Retina (tissue), 1 donor: ENCODE results near the gene CACNG5.

Experiments
- DNase-seq: peaks from one replicate; pipeline ENCODE4 v3.0.0-alpha.2; 2016

CACNG5 gene, protein sequence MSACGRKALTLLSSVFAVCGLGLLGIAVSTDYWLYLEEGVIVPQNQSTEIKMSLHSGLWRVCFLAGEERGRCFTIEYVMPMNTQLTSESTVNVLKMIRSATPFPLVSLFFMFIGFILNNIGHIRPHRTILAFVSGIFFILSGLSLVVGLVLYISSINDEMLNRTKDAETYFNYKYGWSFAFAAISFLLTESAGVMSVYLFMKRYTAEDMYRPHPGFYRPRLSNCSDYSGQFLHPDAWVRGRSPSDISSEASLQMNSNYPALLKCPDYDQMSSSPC

DNA sequence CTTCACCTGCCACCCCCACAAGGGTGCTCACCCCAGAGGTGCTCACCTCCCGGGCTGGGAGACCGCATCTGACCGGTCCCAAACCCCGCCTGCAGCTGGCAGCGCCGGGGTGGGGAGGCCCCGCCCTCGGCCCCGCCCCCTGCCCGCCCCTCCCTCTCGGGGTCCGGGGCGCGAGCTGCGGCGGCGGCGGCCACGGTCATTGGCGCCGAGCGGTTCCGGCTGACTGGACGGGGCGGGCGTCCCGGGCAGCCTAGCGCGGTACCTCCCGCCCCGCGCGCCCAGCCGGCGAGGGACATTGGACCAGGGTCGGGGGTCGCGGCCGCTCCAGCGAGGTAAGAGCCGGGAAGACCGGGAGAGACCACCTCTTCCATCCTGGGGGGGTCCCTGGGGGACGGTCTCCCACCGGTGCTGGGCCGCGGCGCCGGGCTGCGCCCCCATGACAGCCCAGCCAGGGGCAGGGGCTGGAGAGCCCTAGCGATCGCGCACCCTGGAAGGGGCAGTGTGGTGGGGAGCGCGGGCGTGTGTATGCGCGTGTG, at the start of gene CACNG5:
Gene CACNG5, plus strand, starts transcription at position 199 of the 536 bp plus-strand sequence. CDS start 42,216 bp downstream, outside the sequence.
- DNase-seq: peak; percentile 63

DNA sequence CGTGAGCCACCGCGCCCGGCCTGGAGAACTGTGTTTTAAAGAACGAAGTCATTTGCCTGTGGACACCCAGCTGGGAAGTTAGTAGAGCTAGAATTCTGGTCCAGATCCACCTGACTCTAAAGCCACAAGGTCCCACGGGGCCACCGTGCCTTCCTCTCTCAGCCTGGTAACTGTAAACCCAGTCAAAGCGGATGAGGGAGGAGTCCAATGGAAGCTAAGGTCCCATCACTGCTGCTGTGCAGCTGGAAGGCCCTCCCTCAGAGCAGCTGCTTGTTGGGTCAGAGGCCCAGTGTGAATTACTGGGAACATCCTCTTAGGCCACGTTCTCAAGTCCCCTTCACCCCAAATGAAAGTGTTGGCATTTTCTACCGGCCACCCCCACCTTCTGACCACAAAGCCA, 48.8 kb upstream of the CACNG5 start:
- no peak for DNase-seq

DNA sequence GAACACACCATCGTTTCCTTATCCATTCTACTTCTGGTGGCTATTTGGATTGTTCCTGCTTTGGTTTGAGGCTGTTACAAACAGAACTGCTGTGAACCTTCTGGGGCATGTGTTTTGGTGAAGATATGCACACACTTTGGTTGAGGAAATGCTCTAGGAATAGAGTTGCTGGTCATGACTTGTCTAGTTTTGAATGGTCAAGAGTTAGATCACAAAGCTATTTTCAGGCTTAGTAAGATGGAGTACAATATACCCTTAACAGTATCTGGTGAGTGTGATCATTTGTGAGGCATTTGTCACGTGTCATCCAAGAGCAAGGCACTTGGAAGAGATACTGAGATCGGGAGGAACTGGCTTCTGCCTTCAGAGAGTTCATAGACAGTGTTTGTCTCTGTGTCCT, 47.0 kb upstream of the CACNG5 start:
- DNase-seq: no peak

DNA sequence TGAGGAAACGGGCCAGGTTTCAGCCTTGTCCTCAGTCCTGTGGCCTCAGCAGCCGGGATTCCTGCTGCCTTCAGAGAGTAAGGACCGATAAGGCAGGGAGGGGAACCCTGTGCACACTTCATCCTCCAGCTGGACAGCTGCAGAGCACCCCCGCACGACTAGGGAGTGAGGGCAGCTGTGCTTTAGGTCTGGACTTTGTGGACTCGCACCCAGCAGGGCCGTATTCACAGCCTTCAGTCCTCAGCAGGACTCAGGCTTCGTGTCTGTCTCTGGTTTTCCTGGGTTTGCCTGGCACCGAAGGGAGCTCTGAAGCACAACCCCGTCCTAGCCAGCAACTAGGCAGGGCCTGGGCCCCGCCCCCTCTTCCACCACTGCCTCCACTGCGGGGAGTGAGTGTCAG, 45.8 kb upstream of the CACNG5 start:
- no peak for DNase-seq

DNA sequence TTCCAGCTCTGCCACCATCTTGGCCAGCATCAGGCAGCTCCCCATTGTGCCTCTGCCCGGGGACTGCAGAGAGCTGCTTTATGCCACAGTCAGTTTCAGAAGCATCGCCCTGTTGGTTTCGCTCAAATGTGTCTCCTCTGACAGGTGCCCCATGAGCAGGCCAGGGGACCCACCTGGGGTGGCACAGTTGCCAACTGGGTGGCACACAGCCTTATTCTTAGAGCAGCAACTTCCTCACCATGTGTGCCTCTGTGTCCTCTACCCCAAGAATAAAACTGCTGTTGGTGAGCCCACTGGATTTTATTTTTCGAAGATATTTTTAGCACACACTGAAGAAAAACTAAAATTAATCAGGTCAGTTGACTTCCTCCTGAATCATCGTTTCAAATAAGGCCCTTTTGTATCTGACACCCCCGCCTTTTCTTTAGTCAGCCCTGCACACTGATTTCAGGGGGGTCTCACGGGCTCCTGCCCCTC, 44.9 kb upstream of the CACNG5 start:
- no peak for DNase-seq

DNA sequence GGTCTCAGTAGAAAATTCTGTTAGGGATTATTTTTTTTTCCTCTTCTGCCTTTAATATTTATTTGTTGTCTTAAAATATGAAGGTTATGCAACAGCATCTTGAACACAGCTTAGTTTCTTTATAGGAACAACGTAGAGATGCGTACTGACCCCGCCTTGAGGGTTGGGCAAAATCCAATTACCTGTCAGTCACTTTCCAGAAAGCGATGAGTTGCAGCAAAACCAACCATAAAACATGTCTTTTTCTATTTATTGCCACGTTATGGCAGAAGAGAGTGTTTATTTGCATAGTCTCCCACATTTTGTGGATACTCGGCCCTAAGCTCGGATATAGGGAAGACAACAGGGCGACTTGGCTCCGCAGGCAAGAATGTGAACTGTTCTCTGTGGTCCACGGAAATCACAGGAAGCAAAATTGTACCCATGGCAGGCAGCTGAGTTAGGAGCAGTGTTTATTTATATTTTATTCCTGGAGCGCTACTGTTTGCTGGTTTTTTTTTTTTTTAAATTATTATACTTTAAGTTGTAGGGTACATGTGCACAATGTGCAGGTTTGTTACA, 44.3 kb upstream of the CACNG5 start:
- DNase-seq: no peak

DNA sequence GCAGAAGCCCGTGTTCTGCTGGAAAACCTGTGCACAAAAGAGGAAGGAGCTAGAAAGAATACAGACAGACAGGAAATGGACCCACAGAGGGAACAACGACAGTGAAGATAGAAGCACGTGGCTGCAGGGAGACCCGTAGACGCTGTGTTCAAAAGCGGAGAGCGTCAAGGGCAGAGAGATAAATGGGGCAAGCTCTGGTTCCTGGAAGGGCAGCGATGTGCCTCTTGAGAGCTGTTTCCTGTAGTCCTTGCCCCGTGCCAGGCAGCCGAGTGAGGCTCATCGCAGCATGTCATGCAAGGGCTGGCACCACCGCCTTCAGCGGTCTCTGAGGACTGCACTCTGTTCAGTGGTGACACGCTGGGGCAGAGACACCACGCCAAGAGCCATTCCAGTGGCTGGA, 43.6 kb upstream of the CACNG5 start:
- peak; percentile 49 for DNase-seq

DNA sequence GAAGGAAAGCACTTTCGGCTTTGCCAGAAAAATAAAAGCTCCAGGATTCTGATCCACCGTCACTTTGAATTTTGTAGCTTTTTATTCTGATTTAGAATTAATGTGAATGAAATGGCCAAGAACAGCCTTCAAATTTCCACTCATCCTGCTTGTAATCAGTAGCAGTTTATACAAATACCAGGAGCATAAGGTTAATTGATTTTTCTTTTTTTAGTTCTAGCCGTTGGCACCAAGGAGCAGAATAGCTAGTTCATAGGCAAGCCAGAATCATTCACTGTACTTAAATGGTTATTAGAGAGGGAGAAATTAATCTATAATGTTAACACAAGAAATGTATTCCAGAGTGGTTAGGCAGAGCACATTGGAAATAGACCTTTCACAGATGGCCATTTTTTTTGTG, 41.1 kb upstream of the CACNG5 start:
- DNase-seq: no peak

DNA sequence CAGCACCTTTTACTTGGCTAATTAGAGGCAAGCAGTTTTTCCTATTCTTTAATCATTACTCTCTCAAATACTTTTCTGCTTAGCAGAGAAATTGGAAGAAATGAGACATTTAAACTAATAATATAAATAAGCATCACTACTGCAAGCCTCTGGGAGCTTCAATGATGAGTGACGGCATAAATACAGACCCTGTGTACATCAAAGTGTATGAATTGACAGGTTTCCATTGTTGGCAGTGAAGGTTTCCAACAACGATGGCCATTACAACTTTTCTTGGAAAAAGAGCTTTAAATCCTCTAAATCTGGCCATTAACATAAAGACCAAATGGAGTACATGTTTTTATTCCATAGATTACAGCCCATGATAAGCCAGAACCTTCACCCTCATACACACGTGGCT, 39.4 kb upstream of the CACNG5 start:
- DNase-seq: no peak

DNA sequence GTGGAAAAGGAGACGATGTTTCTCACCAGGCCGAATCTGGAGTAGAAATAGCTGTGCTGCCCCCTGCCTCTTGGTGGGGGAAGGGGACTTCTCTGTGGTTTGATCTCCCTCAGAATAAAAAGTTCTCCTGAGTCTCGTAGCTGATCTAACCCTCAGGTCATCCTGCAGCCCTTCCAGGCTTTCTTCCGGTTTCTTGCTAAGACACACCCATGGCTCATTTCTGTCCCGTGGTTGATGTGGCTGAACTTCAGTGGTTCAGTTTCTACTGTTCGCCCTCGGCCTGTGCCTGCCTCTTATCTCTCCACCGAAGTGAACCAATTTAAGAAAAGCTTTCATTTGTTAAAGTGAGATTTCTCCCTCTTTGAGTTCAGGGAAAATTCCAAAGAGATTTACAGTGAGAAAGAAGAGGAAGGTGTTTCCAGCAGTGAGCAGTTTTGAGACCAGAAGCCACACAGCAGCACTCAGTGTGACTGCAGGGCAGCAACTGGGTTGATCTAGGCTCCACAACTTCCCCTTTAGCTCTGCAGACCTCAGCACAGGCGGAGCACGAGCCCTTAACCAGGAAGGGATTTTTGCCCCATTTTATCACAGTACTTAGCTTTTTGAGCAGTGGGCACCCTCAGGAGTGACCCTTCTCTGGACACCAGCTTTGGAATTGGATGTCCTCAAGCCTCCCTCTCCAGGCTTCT, 34.9 kb upstream of the CACNG5 start:
- no peak for DNase-seq

DNA sequence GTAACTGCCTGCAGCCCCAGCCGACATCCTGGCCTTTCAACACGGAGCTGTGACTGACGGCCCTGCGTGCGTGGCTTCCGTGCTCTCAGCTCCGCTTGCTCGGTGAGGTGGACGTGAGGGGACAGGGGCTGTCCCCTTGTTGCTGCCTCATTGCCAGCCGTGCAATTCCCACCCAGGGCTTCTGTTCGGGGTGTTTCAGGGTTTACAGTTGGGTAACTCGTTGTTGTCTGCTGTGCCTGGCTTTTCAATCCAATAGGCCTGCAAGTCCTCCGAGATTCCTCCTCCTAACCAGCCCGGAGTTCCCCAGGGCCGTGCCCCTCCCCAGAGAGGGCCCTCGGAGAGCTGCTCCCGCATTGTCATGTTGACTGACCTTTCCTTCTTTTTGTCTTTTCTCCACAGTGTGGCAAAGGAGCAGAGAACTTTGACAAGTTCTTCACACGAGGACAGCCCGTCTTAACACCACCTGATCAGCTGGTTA, 31.4 kb upstream of the CACNG5 start:
- DNase-seq: peak; percentile 51

DNA sequence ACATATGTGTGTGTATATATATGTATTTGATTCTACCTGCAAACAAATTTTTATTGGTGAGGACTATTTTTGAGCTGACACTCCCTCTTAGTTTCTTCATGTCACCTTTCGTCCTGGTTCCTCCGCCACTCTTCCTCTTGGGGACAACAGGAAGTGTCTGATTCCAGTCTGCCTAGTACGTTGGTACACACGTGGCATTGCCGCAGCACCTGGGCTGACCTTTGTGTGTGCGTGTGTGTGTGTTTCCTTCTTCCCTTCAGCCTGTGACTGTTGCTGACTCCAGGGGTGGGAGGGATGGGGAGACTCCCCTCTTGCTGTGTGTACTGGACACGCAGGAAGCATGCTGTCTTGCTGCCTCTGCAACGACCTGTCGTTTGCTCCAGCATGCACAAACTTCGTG, 29.4 kb upstream of the CACNG5 start:
- DNase-seq: no peak

DNA sequence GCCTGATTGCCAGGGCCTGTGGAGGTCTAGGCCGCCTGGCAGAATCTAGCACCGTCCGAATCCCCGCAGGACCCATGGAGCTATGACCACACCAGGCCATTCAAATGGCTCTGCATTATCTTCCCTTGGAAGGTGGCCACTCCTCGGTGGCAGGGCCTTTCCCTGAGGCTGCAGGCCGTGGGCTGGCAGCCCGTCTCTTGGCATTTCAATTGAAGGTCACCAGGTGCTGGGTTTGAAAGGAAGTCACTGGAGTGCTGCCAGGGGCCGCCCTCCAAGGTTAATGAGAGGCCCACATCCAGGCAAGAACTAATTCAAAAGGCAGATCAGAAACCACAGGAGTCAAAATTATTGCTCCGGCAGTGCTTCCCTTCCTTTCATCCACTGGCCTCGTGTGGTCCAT, 27.7 kb upstream of the CACNG5 start:
- DNase-seq: no peak

DNA sequence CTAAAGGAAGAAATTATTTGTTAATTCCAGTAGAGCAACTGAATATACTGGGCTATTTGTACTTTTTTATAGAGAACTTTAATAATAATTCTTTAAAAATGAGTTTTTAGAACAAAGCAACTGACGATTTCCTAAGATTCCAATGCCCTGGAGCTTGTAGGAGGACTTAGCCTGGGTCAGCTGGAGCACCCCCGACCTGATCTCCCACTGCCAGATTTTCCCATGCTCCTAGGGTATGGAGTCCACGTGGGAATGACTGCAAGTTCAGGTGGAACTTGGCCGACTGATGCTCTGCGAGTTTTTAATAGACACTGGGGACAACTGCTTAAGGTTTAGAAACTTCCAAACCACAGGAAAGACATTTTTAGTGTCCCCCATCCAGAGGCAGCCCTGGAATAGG, 25.5 kb upstream of the CACNG5 start:
- no peak for DNase-seq

DNA sequence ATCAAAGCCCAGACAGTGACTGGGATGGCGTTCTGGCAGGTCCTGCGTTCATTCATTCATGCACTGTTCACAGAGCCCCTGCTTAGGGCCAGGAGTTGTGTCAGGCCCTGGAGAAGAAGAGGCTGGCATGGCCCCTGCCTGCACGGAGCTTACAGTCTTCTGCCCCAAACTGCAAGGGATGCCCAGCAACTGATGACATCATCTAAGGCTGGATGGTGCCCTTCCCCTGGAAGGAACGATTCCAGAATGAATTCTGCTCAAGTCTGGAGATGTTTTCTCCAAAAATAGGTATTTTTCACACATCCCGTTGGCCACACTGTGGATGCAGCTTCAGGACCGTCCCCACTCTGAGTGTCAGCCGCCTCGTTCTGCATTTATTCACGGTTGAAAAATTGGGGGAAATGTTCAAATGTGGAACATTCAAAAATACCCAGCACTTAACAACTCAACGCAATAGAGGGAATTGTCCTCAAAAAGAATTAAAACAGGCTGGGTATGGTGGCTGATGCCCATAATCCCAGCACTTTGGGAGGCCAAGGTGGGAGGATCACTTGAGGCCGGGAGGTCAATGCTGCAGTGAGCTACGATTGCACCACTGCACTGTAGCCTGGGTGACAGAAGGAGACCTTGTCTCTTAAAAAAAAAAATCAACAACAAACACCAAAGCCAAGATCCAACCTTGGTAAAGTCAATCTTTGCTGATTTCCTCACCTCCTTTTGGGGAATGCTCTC, 23.8 kb upstream of the CACNG5 start:
- no peak for DNase-seq

DNA sequence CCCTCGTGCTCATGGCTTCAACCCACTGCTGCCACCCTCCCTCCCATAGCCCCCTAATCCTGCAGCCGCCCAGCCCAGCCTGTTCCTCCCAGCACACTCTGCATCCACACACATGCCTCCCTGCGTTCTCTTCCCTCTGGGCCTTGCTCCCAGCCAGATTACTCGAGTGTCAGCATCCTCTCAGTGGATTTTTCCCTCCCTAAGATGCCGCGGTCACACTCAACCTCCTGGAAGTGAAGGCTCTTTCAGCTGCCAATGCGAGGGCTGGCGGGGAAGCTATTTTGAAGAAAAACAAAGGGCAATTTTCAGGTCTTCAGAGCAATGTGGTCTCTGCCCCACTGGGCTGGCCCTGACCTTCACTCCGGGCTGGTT, 23.2 kb upstream of the CACNG5 start:
- DNase-seq: no peak

DNA sequence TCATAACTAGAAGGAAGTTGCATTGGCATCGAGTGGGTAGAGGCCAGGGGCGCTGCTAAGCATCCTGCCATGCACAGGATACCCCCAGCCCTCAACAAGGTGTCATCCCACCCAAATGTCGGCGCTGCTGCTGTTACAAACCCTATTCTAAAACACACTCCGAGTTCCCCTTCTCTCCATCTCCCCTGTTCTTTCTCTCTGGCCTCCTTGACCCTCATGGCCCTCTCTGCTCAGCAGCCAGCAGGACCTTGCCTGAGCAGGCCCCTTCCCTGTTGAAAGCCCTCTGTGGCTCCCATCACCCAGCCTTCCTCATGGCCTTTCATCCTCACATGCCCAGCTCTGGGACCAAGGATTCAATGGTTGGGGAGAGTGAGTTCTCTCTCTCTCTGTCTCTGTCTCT, 22.3 kb upstream of the CACNG5 start:
- no peak for DNase-seq

DNA sequence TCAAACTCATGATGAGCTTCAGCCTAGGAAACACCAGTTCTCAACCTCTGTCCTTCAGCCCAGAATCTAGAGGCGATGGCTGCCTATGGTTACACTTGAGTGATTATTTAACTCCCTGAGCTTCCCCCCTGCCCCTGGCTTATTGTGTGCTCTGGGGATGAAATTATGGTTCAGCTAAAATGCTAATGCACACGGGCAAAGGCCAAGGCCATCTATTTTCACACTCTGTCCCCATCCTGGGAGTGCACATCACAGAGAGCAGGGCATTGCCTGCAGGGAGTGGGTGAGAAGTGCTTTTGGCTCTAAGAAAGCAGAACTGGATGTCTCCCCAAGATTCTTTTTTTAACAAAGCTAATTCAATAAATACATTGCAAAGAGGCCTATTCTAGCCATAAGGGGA, 21.6 kb upstream of the CACNG5 start:
- peak; percentile 32 for DNase-seq

DNA sequence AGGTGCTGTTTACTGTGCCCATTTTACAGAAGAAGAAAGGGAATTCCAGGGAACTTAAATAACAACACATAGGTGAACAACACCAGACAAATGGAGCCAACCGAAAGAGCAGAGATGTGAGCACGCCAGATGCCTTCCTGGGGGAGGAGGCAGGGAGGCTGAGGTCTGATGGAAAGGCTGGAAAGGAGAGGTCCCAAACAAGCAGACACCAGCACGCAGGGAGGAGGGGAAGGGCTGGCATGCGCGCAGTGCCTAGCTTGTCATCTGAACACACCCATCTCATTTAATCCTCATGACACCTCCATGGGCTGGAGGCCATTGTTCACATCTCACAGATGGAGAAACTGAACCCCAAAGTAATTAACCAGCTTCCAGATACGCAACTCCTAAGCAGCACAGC, 20.9 kb upstream of the CACNG5 start:
- DNase-seq: no peak

DNA sequence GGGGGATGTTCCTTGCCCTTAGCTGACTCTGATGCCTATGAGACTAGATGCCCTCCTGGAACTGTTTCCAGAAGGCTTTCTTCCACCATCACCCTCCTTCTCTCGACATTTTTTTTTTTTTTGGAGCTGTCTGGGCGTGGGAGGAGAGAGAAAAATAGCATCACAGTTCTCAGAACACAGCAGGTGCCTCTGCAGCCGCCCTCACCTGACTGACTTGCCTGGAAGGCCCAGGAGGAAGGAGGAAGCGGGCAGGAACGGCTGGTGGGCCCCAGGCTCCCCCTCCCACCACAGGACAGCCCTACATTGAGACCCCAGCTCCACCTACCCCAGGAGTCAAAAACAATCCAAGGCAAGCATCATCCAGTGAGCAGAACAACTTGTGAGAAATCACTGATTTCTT, 20.3 kb upstream of the CACNG5 start:
- no peak for DNase-seq

DNA sequence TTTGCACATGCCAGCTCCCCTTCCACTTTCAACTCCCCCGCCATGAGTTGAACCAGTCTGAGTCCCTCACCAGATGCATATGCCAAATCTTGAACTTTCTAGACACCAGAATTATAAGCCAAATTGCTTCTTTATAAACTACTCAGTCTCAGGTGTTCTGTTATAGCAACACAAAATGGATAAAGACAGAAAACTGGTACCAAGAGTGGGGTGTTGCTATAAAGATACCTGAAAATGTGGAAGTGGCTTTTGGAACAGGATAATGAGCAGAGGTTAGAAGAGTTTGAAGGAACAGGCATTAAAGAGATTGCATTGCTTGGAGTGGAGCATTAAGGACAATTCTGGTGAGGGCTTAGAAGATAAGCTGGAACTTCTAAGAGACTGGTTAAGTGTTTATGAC, 17.2 kb upstream of the CACNG5 start:
- DNase-seq: no peak

DNA sequence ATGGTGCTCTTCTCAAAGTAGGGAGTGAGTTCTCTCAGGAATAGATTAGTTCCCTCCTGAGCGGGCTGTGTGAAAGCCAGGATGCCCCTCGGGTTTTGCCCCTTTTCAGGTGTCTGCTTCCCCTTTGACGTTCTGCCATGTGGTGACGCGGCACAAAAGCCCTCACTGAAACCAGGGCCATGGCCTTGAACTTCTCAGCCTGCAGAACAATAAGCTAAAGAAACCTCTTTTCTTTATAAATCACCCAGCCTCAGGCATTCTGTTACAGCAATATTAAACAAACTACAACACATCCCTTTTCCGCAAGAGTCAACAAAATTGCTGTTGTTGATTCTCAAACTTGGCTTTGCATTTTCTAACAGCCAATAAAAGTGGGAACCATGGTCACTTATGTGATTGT, 15.5 kb upstream of the CACNG5 start:
- DNase-seq: no peak

DNA sequence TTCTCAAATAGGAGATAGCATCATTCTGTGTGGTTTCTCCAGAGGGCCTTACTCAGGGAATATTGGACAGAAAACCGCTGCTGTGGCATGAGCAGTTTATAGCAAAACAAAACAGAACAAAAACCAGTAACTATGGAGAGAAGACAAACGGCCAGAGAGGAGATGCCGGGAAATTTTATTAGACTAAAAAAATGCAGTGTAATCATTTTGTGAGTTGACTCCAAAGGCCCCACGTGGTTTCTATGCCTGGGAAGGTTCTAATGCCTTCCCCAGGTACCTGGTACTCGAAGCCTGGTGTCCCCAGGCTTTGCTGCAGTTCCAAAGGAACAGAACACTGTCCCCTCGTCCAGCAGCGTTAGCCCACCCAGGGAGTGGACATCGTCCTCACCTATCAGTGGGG, 12.9 kb upstream of the CACNG5 start:
- DNase-seq: no peak
